Aorta (tissue), 5 donors: ENCODE results near the gene GPR84. TPM values are rescaled to one million over a fixed set of nuclear protein-coding genes. Genes with fewer than 3 reads are reported as not detected.

Experiments
- ATAC-seq: fragments of 200-7000 bp; cut with Tn5 transposase; one replicate; pipeline ENCODE4 v1.9.1; 2022; ENCODE audit warnings: moderate library complexity; ENCODE audit not compliant: low FRiP score
- DNase-seq, 2 donors: peaks; one replicate each; pipeline ENCODE4 v3.0.0-alpha.2; 2020
- H3K27ac ChIP-seq, 2 donors: one replicate each; pipeline ENCODE4 v1.5.1; 2013; ENCODE audit warnings: low read length in 2 of 2, mild to moderate bottlenecking in 2 of 2, moderate library complexity in 2 of 2, control low read depth in 1 of 2, inconsistent platforms in 1 of 2, low read depth in 1 of 2
- H3K27me3 ChIP-seq, 2 donors: one replicate each; pipeline ENCODE4 v1.6.1; 2013; ENCODE audit warnings: control low read depth in 1 of 2, low read length in 1 of 2, mild to moderate bottlenecking in 1 of 2, moderate library complexity in 1 of 2; ENCODE audit not compliant: insufficient read depth in 2 of 2, control insufficient read depth in 1 of 2
- H3K36me3 ChIP-seq, 2 donors: one replicate each; pipeline ENCODE4 v1.6.1; 2013; ENCODE audit warnings: control low read depth in 1 of 2, low read length in 1 of 2, mild to moderate bottlenecking in 1 of 2; ENCODE audit not compliant: insufficient read depth in 2 of 2, control insufficient read depth in 1 of 2
- H3K4me1 ChIP-seq, 2 donors: one replicate each; pipeline ENCODE4 v1.6.1; 2013; ENCODE audit warnings: low read length in 2 of 2, control low read depth in 1 of 2, mild to moderate bottlenecking in 1 of 2, moderate library complexity in 1 of 2; ENCODE audit not compliant: insufficient read depth in 2 of 2, control insufficient read depth in 1 of 2
- H3K4me3 ChIP-seq, 2 donors: one replicate each; pipeline ENCODE4 v1.5.1; 2013; ENCODE audit warnings: low read length in 2 of 2, control low read depth in 1 of 2, mild to moderate bottlenecking in 1 of 2
- H3K9me3 ChIP-seq: one replicate; pipeline ENCODE4 v1.6.1; 2013; ENCODE audit warnings: mild to moderate bottlenecking, low read length; ENCODE audit not compliant: control insufficient read depth
- WGBS, 2 donors: extraction: QIAGEN DNeasy Blood & Tissue Kit; methylation state at CpG; one replicate each; pipeline ENCODE4 v1.1.7; 2013; 5-methylcytosine and 5-hydroxymethylcytosine counted together
- intact Hi-C, 2 donors: fragments of 100-400 bp; cut with DNase I; formaldehyde crosslinking; loops; one replicate each; pipeline versions ENCODE4 v1.14.2 to v1.15.0; 2022
- polyA plus RNA-seq, 2 donors: library from polyadenylated mRNA; stranded (reverse); fragments of 200-250 nt; gene quantifications; one replicate each; pipeline ENCODE4 v1.2.3, GENCODE V29; 2013
- total RNA-seq, 2 donors: library from RNA; stranded (reverse); fragmentation: NEBNext Ultra II Directional; extraction: Animal tissue kit (Norgen Biotek cat#: 25700); gene quantifications; one replicate each; pipeline ENCODE4 v1.2.1, GENCODE V29; 2021
- donor health status: healthy with polysubstance abuse.
- donor health status: Bipolar disorder and iron deficiency.
- donor health status: DM: no; HTN: no; CAD: no.
- donor health status: DM: no; HTN: no; CAD: no.
- donor health status: DM: yes; HTN: yes; CAD: no.

The GPR84 gene
- total and polyA plus RNA-seq, 4 donors, result 0.38 to 1.9 (median 1.9) TPM; not detected in 1

- Histone ChIP-seq H3K4me3 (no peak overlapping the region), H3K27me3 (no peaks in the 10 kb centered on the region), H3K36me3 (no peaks in the 10 kb centered on the region), H3K4me1 (no peaks in the 10 kb centered on the region), H3K27ac (no peak overlapping the region), H3K9me3 (no peaks in the 10 kb centered on the region)
- 66 to 69% methylated on average over 8 of the region's 8 CpGs for WGBS, 2 donors
- intact Hi-C loops, result no loop called here
- no peak for DNase-seq
- ATAC-seq, result no peak
Measured at GRCh38 chr12:54372113-54372806, 8.0 kb upstream of the GPR84 start.

- H3K36me3 ChIP-seq, result no peaks in the 10 kb centered on the region
- DNase-seq (peak; percentile 70 to 85), ATAC-seq (no peak)
- no peaks in the 10 kb centered on the region for H3K27me3 ChIP-seq
- no peak overlapping the region for H3K27ac ChIP-seq
- H3K4me1 ChIP-seq, result no peaks in the 10 kb centered on the region
- no peak overlapping the region for H3K4me3 ChIP-seq
- WGBS, 2 donors, result 45 to 53% methylated on average over 3 to 5 of the region's 5 CpGs
- intact Hi-C loops, result no loop called here
- H3K9me3 ChIP-seq, result no peaks in the 10 kb centered on the region
Measured at GRCh38 chr12:54371328-54372112, 7.2 kb upstream of the GPR84 start.

GRCh38 chr12:54370171-54370730, 6.0 kb upstream of the GPR84 start:
- peak overlapping the region in 1 of 2 donors; percentile 54 for H3K4me3 ChIP-seq
- peak; percentile 91 to 95 for DNase-seq
- no peaks in the 10 kb centered on the region for H3K36me3 ChIP-seq
- no peaks in the 10 kb centered on the region for H3K9me3 ChIP-seq
- no peak overlapping the region for H3K27ac ChIP-seq
- no peaks in the 10 kb centered on the region for H3K27me3 ChIP-seq
- no peaks in the 10 kb centered on the region for H3K4me1 ChIP-seq
- peak; percentile 90 for ATAC-seq
- WGBS, 2 donors, result 2 to 7% methylated on average over 37 to 44 of the region's 44 CpGs
- intact Hi-C loops, result no loop called here

- Histone ChIP-seq H3K27me3 (no peaks in the 10 kb centered on the region), H3K4me3 (peak overlapping the region in 1 of 2 donors; percentile 54), H3K4me1 (no peaks in the 10 kb centered on the region), H3K9me3 (no peaks in the 10 kb centered on the region), H3K27ac (no peak overlapping the region), H3K36me3 (no peaks in the 10 kb centered on the region)
- intact Hi-C loops, result loop anchor here (10.0 kb wide), 1 partner anchor 115 kb away; no protein-coding TSS in a partner anchor
- peak; percentile 39 for ATAC-seq
- WGBS, 2 donors, result 19 to 22% methylated on average over 18 to 21 of the region's 21 CpGs
- peak in 1 of 2 donors; percentile 67 for DNase-seq
Measured at GRCh38 chr12:54369597-54370131, 5.4 kb upstream of the GPR84 start.

GRCh38 chr12:54368709-54369596, 4.7 kb upstream of the GPR84 start:
- Histone ChIP-seq H3K4me3 (no peak overlapping the region), H3K36me3 (no peaks in the 10 kb centered on the region), H3K27ac (no peak overlapping the region), H3K27me3 (no peaks in the 10 kb centered on the region), H3K4me1 (no peaks in the 10 kb centered on the region), H3K9me3 (no peaks in the 10 kb centered on the region)
- DNase-seq (peak; percentile 95 to 98), ATAC-seq (peak; percentile 86)
- intact Hi-C loops, result loop anchor here (10.0 kb wide), 1 partner anchor 114 kb away; no protein-coding TSS in a partner anchor
- WGBS, 2 donors, result 11 to 18% methylated on average over 40 of the region's 40 CpGs

GRCh38 chr12:54368025-54368708, 3.9 kb upstream of the GPR84 start:
- DNase-seq, result no peak
- Histone ChIP-seq H3K4me1 (no peaks in the 10 kb centered on the region), H3K4me3 (no peak overlapping the region), H3K27me3 (no peaks in the 10 kb centered on the region), H3K36me3 (no peaks in the 10 kb centered on the region), H3K9me3 (no peaks in the 10 kb centered on the region), H3K27ac (no peak overlapping the region)
- 19 to 24% methylated on average over 5 of the region's 5 CpGs for WGBS, 2 donors
- intact Hi-C loops, result loop anchor here (10.0 kb wide), 1 partner anchor 113 kb away; no protein-coding TSS in a partner anchor
- no peak for ATAC-seq

GRCh38 chr12:54363618-54364017, 668 bp downstream of the GPR84 start:
- no peak overlapping the region for H3K27ac ChIP-seq
- no peak overlapping the region for H3K4me3 ChIP-seq
- intact Hi-C loops, result loop anchor here (5.0 to 10.0 kb wide), 2 partner anchors 66 to 109 kb away; no protein-coding TSS in a partner anchor
- DNase-seq (no peak), ATAC-seq (no peak)
- no peaks in the 10 kb centered on the region for H3K27me3 ChIP-seq
- H3K36me3 ChIP-seq, result no peaks in the 10 kb centered on the region
- no peaks in the 10 kb centered on the region for H3K9me3 ChIP-seq
- H3K4me1 ChIP-seq, result no peaks in the 10 kb centered on the region
- 85 to 90% methylated on average over 6 of the region's 6 CpGs for WGBS, 2 donors
